Type B pancreatic cell (in vitro differentiated cells): ENCODE measurements around the gene PITPNM1. TPM values are rescaled to one million over a fixed set of nuclear protein-coding genes. Genes with fewer than 3 reads are reported as not detected.

Experiments
- DNase-seq: peaks from one replicate; pipeline ENCODE4 v3.0.0; 2021; ENCODE audit warnings: mixed read lengths; ENCODE audit not compliant: unreplicated experiment; ENCODE audit errors: extremely low spot score
- H3K27ac Mint-ChIP-seq: 2 replicates; pipeline ENCODE4 v1.8.0; 2021; ENCODE audit warnings: mild to moderate bottlenecking, mixed read lengths
- H3K27me3 Mint-ChIP-seq: 2 replicates; pipeline ENCODE4 v1.8.0; 2021; ENCODE audit warnings: mixed read lengths
- H3K36me3 Mint-ChIP-seq: 2 replicates; pipeline ENCODE4 v1.8.0; 2021; ENCODE audit warnings: mixed read lengths
- H3K4me1 Mint-ChIP-seq: one replicate; pipeline ENCODE4 v1.8.0; 2021; ENCODE audit warnings: mixed read lengths; ENCODE audit not compliant: unreplicated experiment
- H3K4me3 Mint-ChIP-seq: 2 replicates; pipeline ENCODE4 v1.8.0; 2021; ENCODE audit warnings: mild to moderate bottlenecking, mixed read lengths
- H3K9me3 Mint-ChIP-seq: 2 replicates; pipeline ENCODE4 v1.8.0; 2021; ENCODE audit warnings: mixed read lengths
- total RNA-seq: library from RNA; stranded (reverse); gene quantifications from 2 replicates; pipeline ENCODE4 v1.2.1, GENCODE V29; 2021; ENCODE audit warnings: low replicate concordance
- TF ChIP-seq, protein P1 (sequence below): fragments of 200-600 bp; sonication (generic); conservative IDR thresholded peaks from 2 replicates; pipeline ENCODE4 v1.5.0; 2021; ENCODE audit warnings: antibody characterized with exemption, mild to moderate bottlenecking

Gene PITPNM1
- total RNA-seq, 1 donor from 2014 or later = 51.7 TPM

DNA sequence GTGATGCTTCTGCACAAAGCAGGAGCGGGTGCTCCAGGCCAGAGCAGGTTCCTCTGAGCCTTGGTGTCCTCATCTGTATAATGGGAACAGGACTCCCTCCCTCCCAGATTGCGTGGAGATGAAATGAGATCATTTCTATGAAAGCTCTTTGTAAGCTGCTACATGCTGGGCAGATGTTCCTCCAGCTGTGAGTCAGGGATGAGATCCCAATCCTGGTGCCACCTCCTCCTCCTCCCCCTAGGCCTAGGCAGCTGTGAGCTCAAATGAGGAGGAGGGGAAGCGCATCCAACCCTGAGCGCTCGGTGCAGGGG, 25.1 kb upstream of the PITPNM1 start:
- H3K27ac Mint-ChIP-seq = no peak overlapping the region
- DNase-seq = no peak
- no peaks in the 10 kb centered on the region for H3K4me1 Mint-ChIP-seq
- peaks cover 6% of the 10 kb centered on the region for H3K9me3 Mint-ChIP-seq
- TF ChIP-seq, protein P1, sequence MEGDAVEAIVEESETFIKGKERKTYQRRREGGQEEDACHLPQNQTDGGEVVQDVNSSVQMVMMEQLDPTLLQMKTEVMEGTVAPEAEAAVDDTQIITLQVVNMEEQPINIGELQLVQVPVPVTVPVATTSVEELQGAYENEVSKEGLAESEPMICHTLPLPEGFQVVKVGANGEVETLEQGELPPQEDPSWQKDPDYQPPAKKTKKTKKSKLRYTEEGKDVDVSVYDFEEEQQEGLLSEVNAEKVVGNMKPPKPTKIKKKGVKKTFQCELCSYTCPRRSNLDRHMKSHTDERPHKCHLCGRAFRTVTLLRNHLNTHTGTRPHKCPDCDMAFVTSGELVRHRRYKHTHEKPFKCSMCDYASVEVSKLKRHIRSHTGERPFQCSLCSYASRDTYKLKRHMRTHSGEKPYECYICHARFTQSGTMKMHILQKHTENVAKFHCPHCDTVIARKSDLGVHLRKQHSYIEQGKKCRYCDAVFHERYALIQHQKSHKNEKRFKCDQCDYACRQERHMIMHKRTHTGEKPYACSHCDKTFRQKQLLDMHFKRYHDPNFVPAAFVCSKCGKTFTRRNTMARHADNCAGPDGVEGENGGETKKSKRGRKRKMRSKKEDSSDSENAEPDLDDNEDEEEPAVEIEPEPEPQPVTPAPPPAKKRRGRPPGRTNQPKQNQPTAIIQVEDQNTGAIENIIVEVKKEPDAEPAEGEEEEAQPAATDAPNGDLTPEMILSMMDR = no peak
- H3K36me3 Mint-ChIP-seq = no peaks in the 10 kb centered on the region
- H3K4me3 Mint-ChIP-seq = no peak overlapping the region
- H3K27me3 Mint-ChIP-seq = peaks cover 16% of the 10 kb centered on the region

DNA sequence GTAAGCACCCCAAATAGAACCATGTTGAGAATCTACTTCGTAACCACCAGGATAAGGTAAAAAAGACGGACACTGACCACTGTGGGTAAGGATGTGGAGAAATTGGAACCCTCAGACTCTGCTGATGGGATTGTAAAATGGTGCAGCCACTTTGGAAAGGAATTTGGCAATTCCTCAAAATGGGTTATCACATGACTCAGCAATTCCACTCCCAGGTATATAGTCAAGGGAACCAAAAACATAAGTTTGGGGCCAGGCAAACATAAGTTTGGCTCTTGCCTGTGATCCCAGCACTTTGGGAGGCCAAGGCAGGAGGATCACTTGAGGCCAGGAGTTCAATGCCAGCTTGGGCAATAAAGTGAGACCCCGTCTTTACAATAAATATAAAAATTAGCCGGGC, 23.2 kb upstream of the PITPNM1 start:
- TF ChIP-seq, protein P1 = no peak
- Mint-ChIP-seq H3K36me3 (no peaks in the 10 kb centered on the region), H3K4me3 (no peak overlapping the region), H3K27me3 (peaks cover 19% of the 10 kb centered on the region), H3K9me3 (peaks cover 6% of the 10 kb centered on the region), H3K27ac (no peak overlapping the region), H3K4me1 (no peaks in the 10 kb centered on the region)
- DNase-seq = no peak

DNA sequence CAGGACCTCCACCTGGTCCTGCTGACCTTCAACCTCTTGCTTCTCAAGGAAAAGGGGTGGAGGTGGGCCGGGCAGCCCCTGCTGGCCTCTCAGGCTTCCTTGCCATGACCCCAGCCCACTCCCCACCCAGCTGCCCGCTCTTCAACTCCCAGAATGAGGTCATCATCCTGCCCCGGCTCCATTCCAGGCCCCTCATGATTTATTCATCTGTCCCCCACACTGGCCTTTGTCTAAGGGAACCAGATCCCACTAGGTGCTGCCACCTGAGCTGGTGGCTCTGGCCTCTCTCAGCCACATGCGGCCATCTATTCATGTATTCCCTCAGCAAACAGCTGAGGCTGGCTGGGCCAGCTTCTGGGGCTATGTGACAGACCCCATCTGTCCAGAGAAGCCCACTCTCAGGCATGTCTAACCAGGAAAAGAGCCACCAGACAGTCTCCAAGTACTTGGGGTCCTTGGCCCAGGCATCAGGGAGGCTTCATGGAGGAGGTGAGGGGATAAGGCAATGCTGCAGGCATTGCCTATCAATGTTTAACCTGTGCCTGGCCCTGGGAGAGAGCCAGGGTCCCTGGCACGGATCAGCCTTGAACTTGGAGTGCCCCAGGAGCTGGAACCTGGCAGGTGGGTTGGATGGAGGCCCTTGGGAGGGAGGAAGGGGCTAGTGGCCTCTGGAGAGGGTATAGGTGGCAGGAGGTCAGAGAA, 20.3 kb upstream of the PITPNM1 start:
- DNase-seq = no peak
- TF ChIP-seq, protein P1 = no peak
- H3K9me3 Mint-ChIP-seq = peaks cover 6% of the 10 kb centered on the region
- no peaks in the 10 kb centered on the region for H3K4me1 Mint-ChIP-seq
- H3K27ac Mint-ChIP-seq = no peak overlapping the region
- H3K36me3 Mint-ChIP-seq = no peaks in the 10 kb centered on the region
- no peak overlapping the region for H3K4me3 Mint-ChIP-seq
- peaks cover 19% of the 10 kb centered on the region for H3K27me3 Mint-ChIP-seq

DNA sequence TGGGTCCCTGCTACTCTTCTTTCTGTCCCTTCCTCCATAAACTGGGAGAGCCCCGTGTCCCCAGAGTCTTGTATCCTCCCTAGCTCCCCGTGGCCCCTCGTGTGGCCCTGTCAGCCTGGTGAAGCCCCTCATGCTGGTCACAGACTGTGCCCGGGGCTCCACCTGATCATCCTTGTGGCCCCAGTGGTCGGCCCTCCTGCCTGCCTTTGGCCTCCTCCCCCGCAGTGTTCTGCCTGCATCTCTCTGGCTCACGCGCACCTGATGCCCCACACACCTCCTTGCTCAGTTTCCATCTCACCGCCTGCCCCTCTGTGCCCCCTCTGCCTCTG, 19.3 kb upstream of the PITPNM1 start:
- peaks cover 18% of the 10 kb centered on the region for H3K27me3 Mint-ChIP-seq
- no peak for DNase-seq
- H3K36me3 Mint-ChIP-seq = no peaks in the 10 kb centered on the region
- H3K9me3 Mint-ChIP-seq = peaks cover 6% of the 10 kb centered on the region
- no peaks in the 10 kb centered on the region for H3K4me1 Mint-ChIP-seq
- H3K27ac Mint-ChIP-seq = no peak overlapping the region
- TF ChIP-seq, protein P1 = no peak
- H3K4me3 Mint-ChIP-seq = no peak overlapping the region

DNA sequence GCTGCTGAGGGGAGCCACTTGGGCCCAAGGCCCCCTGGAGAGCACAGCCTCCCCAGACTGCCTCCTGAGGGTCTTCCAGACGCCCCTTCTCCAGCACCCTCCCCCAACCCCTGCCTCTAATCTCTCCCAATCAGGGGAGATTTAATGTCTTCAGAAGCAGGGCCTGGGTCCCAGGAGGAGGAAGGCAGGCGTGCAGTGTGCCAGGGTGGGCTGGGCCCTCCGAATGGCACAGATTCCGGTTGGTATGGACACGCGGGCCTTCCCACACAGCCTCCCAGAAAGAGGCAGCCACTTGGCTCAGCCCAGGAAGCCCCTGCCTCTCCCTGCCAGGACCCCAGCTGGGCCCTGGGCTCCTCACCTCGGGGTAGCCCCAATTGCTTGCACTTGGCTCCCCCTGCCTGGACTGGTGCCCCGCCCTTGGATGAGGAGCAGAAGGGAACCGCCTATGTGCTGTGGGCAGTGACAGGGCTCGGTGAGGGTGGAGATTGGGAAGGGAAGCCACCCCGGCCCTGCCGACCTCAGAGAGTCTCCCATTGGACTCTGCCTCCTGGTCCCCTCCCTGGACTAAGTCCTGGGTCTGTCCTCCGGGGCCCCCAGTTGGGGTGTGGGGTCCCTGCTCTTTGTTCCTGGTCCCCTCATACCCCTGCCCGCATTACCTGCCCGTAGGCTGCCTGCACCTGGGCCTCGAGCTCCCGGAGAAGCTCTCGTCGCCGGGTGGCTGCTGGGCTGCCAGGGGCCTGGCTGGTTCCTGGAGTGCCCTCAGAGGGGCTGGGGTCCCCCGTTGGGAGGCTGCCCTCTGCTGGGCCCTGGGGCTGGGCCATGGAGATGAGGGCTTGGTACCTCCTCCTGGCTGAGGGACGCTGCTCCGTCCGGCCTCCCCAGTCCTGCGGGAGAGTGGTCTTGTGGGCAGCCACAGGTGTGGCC, 18.7 kb upstream of the PITPNM1 start:
- no peak overlapping the region for H3K27ac Mint-ChIP-seq
- no peak overlapping the region for H3K4me3 Mint-ChIP-seq
- H3K9me3 Mint-ChIP-seq = peaks cover 6% of the 10 kb centered on the region
- H3K4me1 Mint-ChIP-seq = no peaks in the 10 kb centered on the region
- no peaks in the 10 kb centered on the region for H3K36me3 Mint-ChIP-seq
- TF ChIP-seq, protein P1 = no peak
- peaks cover 14% of the 10 kb centered on the region for H3K27me3 Mint-ChIP-seq
- no peak for DNase-seq
